ENCODE data around the gene MRC2. TPM values are rescaled to one million over a fixed set of nuclear protein-coding genes. Genes with fewer than 3 reads are reported as not detected.

Gene MRC2
- total RNA-seq, 3 donors from 2014 or later (not counting 1 experiment from before 2014, with no cell fraction given) = 0.23 to 0.54 (median 0.50) TPM

DNA sequence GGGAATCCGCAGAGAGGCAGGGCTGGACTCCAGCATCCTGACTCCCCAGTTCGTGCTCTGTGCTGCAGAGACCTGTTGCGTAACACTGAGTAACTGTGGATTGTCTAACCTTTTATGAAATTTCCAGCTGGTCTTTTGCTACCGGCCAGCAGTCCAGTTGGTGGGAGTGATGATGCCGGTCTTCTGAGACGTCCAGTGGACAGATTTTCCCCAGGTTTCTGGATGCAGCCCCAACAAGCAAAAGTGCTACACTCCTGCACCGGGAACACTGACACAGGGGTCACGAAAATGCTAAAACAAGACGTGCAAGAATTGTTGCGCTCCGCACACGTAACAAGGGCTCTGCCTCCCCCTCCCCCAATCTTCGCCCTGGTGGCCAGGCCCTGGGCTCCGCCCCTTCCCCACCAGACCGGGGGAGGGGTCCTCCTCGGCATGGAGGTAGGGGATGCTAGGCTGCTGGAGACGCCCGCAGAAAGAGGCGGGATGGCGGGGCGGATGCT is 701 bp upstream of the MRC2 start:
- no peak for DNase-seq
- H3K27me3 ChIP-seq (ENCODE audit: control insufficient read depth, insufficient read depth, low read length) = peaks cover 9% of the 10 kb centered on the region

GRCh38 chr17:62627904-62628633 is 599 bp downstream of the MRC2 start:
- Mint-ChIP-seq H3K9me3 (no peaks in the 10 kb centered on the region), H3K4me3 (peak overlapping the region; percentile 73), H3K27me3 (ENCODE audit: low read depth in 2 of 2) (peaks cover 23 to 29% of the 10 kb centered on the region in 2 donors), H3K36me3 (no peaks in the 10 kb centered on the region), H3K27ac (no peak overlapping the region), H3K4me1 (peaks cover 5 to 7% of the 10 kb centered on the region in 2 donors)
- Histone ChIP-seq H3K36me3 (ENCODE audit: control insufficient read depth, insufficient read depth, low read length) (no peaks in the 10 kb centered on the region), H3K4me1 (ENCODE audit: control insufficient read depth, insufficient read depth, low read length) (peaks cover 20% of the 10 kb centered on the region), H3K27ac (ENCODE audit: low read length) (no peak overlapping the region), H3K9me3 (ENCODE audit: control insufficient read depth, insufficient read depth, low read length) (no peaks in the 10 kb centered on the region), H3K27me3 (ENCODE audit: control insufficient read depth, insufficient read depth, low read length) (peaks cover 9% of the 10 kb centered on the region), H3K4me3 (ENCODE audit: low read length) (no peak overlapping the region)
- intact Hi-C loops (cut with micrococcal nuclease) = no loop called here
- TF ChIP-seq, protein P1, sequence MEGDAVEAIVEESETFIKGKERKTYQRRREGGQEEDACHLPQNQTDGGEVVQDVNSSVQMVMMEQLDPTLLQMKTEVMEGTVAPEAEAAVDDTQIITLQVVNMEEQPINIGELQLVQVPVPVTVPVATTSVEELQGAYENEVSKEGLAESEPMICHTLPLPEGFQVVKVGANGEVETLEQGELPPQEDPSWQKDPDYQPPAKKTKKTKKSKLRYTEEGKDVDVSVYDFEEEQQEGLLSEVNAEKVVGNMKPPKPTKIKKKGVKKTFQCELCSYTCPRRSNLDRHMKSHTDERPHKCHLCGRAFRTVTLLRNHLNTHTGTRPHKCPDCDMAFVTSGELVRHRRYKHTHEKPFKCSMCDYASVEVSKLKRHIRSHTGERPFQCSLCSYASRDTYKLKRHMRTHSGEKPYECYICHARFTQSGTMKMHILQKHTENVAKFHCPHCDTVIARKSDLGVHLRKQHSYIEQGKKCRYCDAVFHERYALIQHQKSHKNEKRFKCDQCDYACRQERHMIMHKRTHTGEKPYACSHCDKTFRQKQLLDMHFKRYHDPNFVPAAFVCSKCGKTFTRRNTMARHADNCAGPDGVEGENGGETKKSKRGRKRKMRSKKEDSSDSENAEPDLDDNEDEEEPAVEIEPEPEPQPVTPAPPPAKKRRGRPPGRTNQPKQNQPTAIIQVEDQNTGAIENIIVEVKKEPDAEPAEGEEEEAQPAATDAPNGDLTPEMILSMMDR (IDR thresholded peaks at IDR 0.05) = no peak
- WGBS (ENCODE audit: insufficient coverage) = under 1% methylated on average over 52 of the region's 61 CpGs
- DNase-seq (peak in 1 of 2 donors; percentile 44), ATAC-seq (peak in 1 of 3 donors; percentile 37)

More for the DNA sequence above, 701 bp upstream of the MRC2 start:
- peaks cover 20% of the 10 kb centered on the region for H3K4me1 ChIP-seq (ENCODE audit: control insufficient read depth, insufficient read depth, low read length)
- H3K9me3 Mint-ChIP-seq = no peaks in the 10 kb centered on the region
- H3K4me3 Mint-ChIP-seq = peak overlapping the region; percentile 28
- no peaks in the 10 kb centered on the region for H3K36me3 ChIP-seq (ENCODE audit: control insufficient read depth, insufficient read depth, low read length)
- WGBS (ENCODE audit: insufficient coverage) = 27% methylated on average over 21 of the region's 21 CpGs
- H3K4me3 ChIP-seq (ENCODE audit: low read length) = no peak overlapping the region
- no peaks in the 10 kb centered on the region for H3K36me3 Mint-ChIP-seq
- TF ChIP-seq, protein P1 (IDR thresholded peaks at IDR 0.05) = no peak
- peaks cover 5 to 7% of the 10 kb centered on the region in 2 donors for H3K4me1 Mint-ChIP-seq
- peaks cover 23 to 24% of the 10 kb centered on the region in 2 donors for H3K27me3 Mint-ChIP-seq (ENCODE audit: low read depth in 2 of 2)
- ATAC-seq = no peak
- intact Hi-C loops (cut with micrococcal nuclease) = no loop called here
- no peaks in the 10 kb centered on the region for H3K9me3 ChIP-seq (ENCODE audit: control insufficient read depth, insufficient read depth, low read length)
- no peak overlapping the region for H3K27ac Mint-ChIP-seq
- no peak overlapping the region for H3K27ac ChIP-seq (ENCODE audit: low read length)

GRCh38 chr17:62628831-62629555 is 1.5 kb downstream of the MRC2 start:
- Histone ChIP-seq H3K4me1 (ENCODE audit: control insufficient read depth, insufficient read depth, low read length) (peaks cover 20% of the 10 kb centered on the region), H3K27me3 (ENCODE audit: control insufficient read depth, insufficient read depth, low read length) (peaks cover 9% of the 10 kb centered on the region), H3K36me3 (ENCODE audit: control insufficient read depth, insufficient read depth, low read length) (no peaks in the 10 kb centered on the region), H3K27ac (ENCODE audit: low read length) (no peak overlapping the region), H3K4me3 (ENCODE audit: low read length) (no peak overlapping the region), H3K9me3 (ENCODE audit: control insufficient read depth, insufficient read depth, low read length) (no peaks in the 10 kb centered on the region)
- peak overlapping the region; percentile 73 for H3K4me3 Mint-ChIP-seq
- H3K27ac Mint-ChIP-seq = no peak overlapping the region
- ATAC-seq (no peak), DNase-seq (no peak)
- no peaks in the 10 kb centered on the region for H3K36me3 Mint-ChIP-seq
- intact Hi-C loops (cut with micrococcal nuclease) = no loop called here
- TF ChIP-seq, protein P1 (IDR thresholded peaks at IDR 0.05) = no peak
- no peaks in the 10 kb centered on the region for H3K9me3 Mint-ChIP-seq
- H3K27me3 Mint-ChIP-seq (ENCODE audit: low read depth in 2 of 2) = peaks cover 23 to 29% of the 10 kb centered on the region in 2 donors
- WGBS (ENCODE audit: insufficient coverage) = 65% methylated on average over 18 of the region's 19 CpGs
- peaks cover 5 to 7% of the 10 kb centered on the region in 2 donors for H3K4me1 Mint-ChIP-seq

Data from natural killer cell (primary cell).